K562 (cell line): Measurements from ENCODE around the gene RET. TPM values are rescaled to one million over a fixed set of nuclear protein-coding genes. Genes with fewer than 3 reads are reported as not detected.

Experiments used
- DPF2 ChIP-seq: fragments of 450-650 bp; IDR thresholded peaks from 2 replicates; pipeline ENCODE4 v1.6.1; 2016
- HDAC1 ChIP-seq, 2 experiments: fragments of 450-650 bp; IDR thresholded peaks; 2 replicates each; pipeline ENCODE4 v1.6.1; 2016 to 2017; ENCODE audit warnings: inconsistent platforms in 1 of 2, mild to moderate bottlenecking in 1 of 2, moderate library complexity in 1 of 2
- REST ChIP-seq, 2 experiments: fragments of 450-650 bp; formaldehyde crosslinking in 1 of 2; IDR thresholded peaks; 2 replicates each; pipeline versions ENCODE4 v1.4.0 to v1.6.1; 2014 to 2020; ENCODE audit warnings: mild to moderate bottlenecking in 2 of 2, borderline replicate concordance in 1 of 2, low read depth in 1 of 2
- XRCC4 ChIP-seq: IDR thresholded peaks from one replicate; pipeline ENCODE4 v1.6.1; 2011; ENCODE audit not compliant: insufficient read depth, insufficient read length; ENCODE audit errors: extremely low read depth
- polyA plus RNA-seq, 8 experiments: library from polyadenylated mRNA; depleted of rRNA in 4 of 8; stranded (reverse) in 5 of 8; unstranded in 3 of 8; fragments of >200 nt; fragmentation: Nextera tagmentation in 2 of 8; fragmentation: Illumina TruSeq in 1 of 8; extraction: Ambion mirVana in 2 of 8; extraction: Trizol in 1 of 8; gene quantifications; 2 replicates each; pipeline versions ENCODE4 v1.2.1 to v1.2.3, GENCODE V29; 2011 to 2014; ENCODE audit warnings: inconsistent platforms in 1 of 8, missing spikeins in 1 of 8
- total RNA-seq, 7 experiments: library from RNA; depleted of rRNA in 6 of 7; stranded (reverse); fragments of >200 nt in 6 of 7; fragmentation: Illumina TruSeq in 2 of 7; extraction: Trizol in 2 of 7; gene quantifications; 2 replicates each; pipeline versions ENCODE4 v1.2.1 to v1.2.3, GENCODE V29; 2011 to 2021; ENCODE audit warnings: low replicate concordance in 1 of 7

The RET gene
- total and polyA plus RNA-seq, 9 of the 15 experiments (the other 6 are each of a cell fraction or from before 2014, with no cell fraction given) = 0.04 to 0.05 TPM; not detected in 7

GRCh38 chr10:43138757-43139241 lies 61.9 kb downstream of the RET start (continued):
- TF ChIP-seq REST (IDR thresholded peaks at IDR 0.05; ENCODE audit: borderline replicate concordance) (0 out of 2 replicates have a peak, but pooled peaks have one; percentile 0), REST (CRISPR knock-in tag; IDR thresholded peaks at IDR 0.05; ENCODE audit: low read depth) (no peak), XRCC4 (no peak), DPF2 (0 out of 2 replicates have a peak, but pooled peaks have one; percentile 34), HDAC1 (IDR thresholded peaks at IDR 0.05) (peak in 1 of 2 experiments; percentile 55; a peak in 1 of 4 replicates)
- TF ChIP-seq, all 486 proteins: peak for 25
